Posterior cingulate gyrus (tissue), 11 donors: Measurements from ENCODE around the gene PLXDC2.

Experiments used
- DNase-seq, 10 donors: peaks; one replicate each; pipeline versions ENCODE4 v3.0.0 to v3.0.0-alpha.2; 2020 to 2021; ENCODE audit warnings: mixed read lengths in 3 of 10
- intact Hi-C: fragments of 100-400 bp; cut with DNase I; formaldehyde crosslinking; loops from one replicate; pipeline ENCODE4 v1.15.1; 2023

Gene PLXDC2

GRCh38 chr10:19931894-19932590 is 115.8 kb downstream of the PLXDC2 start:
- DNase-seq = no peak
- intact Hi-C loops = no loop called here

- intact Hi-C loops = no loop called here
Measured at GRCh38 chr10:19932806-19933371, 116.7 kb downstream of the PLXDC2 start.

GRCh38 chr10:19933772-19934171 is 117.5 kb downstream of the PLXDC2 start:
- DNase-seq = no peak
- intact Hi-C loops = no loop called here

More at GRCh38 chr10:19932806-19933371, 116.7 kb downstream of the PLXDC2 start:
- no peak for DNase-seq

GRCh38 chr10:19935176-19935575 is 118.9 kb downstream of the PLXDC2 start:
- no peak for DNase-seq
- intact Hi-C loops = no loop called here

- DNase-seq = no peak
- intact Hi-C loops = no loop called here
Measured at GRCh38 chr10:19936289-19936688, 120.1 kb downstream of the PLXDC2 start.

GRCh38 chr10:19937989-19938388 is 121.8 kb downstream of the PLXDC2 start:
- DNase-seq = no peak
- intact Hi-C loops = no loop called here

GRCh38 chr10:19941206-19941880 is 125.1 kb downstream of the PLXDC2 start:
- intact Hi-C loops = loop anchor here (1.0 kb wide), 1 partner anchor 36 kb away; no protein-coding TSS in a partner anchor
- no peak for DNase-seq

GRCh38 chr10:19944911-19945663 is 128.9 kb downstream of the PLXDC2 start:
- intact Hi-C loops = no loop called here
- DNase-seq = peak in 2 of 10 donors; percentile 34 to 69

GRCh38 chr10:19946245-19946644 is 130.0 kb downstream of the PLXDC2 start:
- no peak for DNase-seq

GRCh38 chr10:19946791-19947190 is 130.6 kb downstream of the PLXDC2 start:
- DNase-seq = no peak
- intact Hi-C loops = no loop called here

More at GRCh38 chr10:19946245-19946644, 130.0 kb downstream of the PLXDC2 start:
- intact Hi-C loops = no loop called here

- intact Hi-C loops = no loop called here
Measured at GRCh38 chr10:19947215-19947614, 131.0 kb downstream of the PLXDC2 start.

GRCh38 chr10:19947656-19948055 is 131.4 kb downstream of the PLXDC2 start:
- intact Hi-C loops = no loop called here
- no peak for DNase-seq

More at GRCh38 chr10:19947215-19947614, 131.0 kb downstream of the PLXDC2 start:
- DNase-seq = no peak

GRCh38 chr10:19952224-19953010 is 136.2 kb downstream of the PLXDC2 start:
- DNase-seq = no peak

GRCh38 chr10:19954601-19955000 is 138.4 kb downstream of the PLXDC2 start:
- intact Hi-C loops = loop anchor here (5.0 kb wide), 1 partner anchor 137 kb away; the partner anchor contains the start of gene PLXDC2
- no peak for DNase-seq

More at GRCh38 chr10:19952224-19953010, 136.2 kb downstream of the PLXDC2 start:
- intact Hi-C loops = loop anchor here (5.0 kb wide), 1 partner anchor 135 kb away; the partner anchor contains the start of gene PLXDC2

- intact Hi-C loops = no loop called here
- DNase-seq = no peak
Measured at GRCh38 chr10:19956516-19957032, 140.3 kb downstream of the PLXDC2 start.

GRCh38 chr10:19958787-19959186 is 142.6 kb downstream of the PLXDC2 start:
- no peak for DNase-seq
- intact Hi-C loops = no loop called here

GRCh38 chr10:19961076-19962053 is 145.1 kb downstream of the PLXDC2 start:
- peak in 1 of 10 donors; percentile 33 for DNase-seq

GRCh38 chr10:19964625-19965024 is 148.4 kb downstream of the PLXDC2 start:
- no peak for DNase-seq
- intact Hi-C loops = no loop called here

More at GRCh38 chr10:19961076-19962053, 145.1 kb downstream of the PLXDC2 start:
- intact Hi-C loops = no loop called here
